ENCODE measurements around the gene FIZ1.
"Not testable (repeated sequence)": the region's sequence is repeated elsewhere in the genome, so short reads cannot be mapped to it uniquely, and the experiment has no call there.

Gene FIZ1

DNA sequence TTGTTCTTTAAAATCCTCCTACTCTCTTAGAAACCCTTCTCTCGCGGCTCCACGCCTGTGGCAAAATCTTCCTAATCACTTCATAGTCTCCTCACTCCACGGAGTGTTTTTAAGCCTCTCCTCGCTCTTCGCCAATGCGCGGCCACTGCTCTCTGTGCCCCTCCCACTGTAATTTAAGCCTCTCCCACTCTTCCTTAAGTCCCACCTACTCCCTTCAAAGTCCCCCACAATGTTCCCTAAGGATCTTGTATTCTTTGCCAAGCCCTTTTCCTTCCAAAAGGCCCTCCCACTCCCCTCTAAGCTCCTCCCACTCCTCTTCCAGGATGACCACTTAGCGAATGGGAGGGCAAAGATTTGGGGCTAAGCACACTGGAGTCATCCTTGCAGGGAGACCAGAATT is 1.3 kb downstream of the FIZ1 start:
- DNase-seq (ENCODE audit: low read depth in 2 of 3, low spot score in 2 of 3), result no peak

DNA sequence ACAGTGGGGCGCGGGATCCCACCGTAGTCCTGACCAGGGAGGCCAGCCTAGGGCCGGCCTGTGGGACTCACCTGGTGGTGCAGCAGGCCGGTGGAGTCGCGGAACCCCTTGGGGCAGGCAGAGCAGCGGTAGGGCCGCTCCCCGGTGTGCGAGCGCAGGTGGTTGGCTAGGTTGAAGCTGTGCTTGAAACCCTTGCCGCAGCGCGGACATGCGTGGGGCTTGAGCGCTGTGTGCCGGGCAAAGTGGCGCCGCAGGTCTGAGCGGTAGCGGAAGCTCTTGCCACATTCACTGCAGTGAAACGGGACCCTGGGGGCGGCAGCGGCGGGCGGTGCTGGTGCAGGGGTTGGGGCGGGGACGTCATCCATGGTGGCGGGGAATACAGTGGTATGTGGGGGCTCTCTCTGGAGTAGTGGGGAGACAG is 1.8 kb downstream of the FIZ1 start:
- no peak for DNase-seq (ENCODE audit: low read depth in 2 of 3, low spot score in 2 of 3)

GRCh38 chr19:55596304-55596703 is 3.0 kb downstream of the FIZ1 start:
- no peak for DNase-seq (ENCODE audit: low read depth in 2 of 3, low spot score in 2 of 3)

- DNase-seq (ENCODE audit: low read depth in 2 of 3, low spot score in 2 of 3), result no peak
Measured at GRCh38 chr19:55594996-55595545, 4.2 kb downstream of the FIZ1 start.

GRCh38 chr19:55593096-55593772 is 6.1 kb downstream of the FIZ1 start:
- DNase-seq (ENCODE audit: low read depth in 2 of 3, low spot score in 2 of 3), result no peak

DNA sequence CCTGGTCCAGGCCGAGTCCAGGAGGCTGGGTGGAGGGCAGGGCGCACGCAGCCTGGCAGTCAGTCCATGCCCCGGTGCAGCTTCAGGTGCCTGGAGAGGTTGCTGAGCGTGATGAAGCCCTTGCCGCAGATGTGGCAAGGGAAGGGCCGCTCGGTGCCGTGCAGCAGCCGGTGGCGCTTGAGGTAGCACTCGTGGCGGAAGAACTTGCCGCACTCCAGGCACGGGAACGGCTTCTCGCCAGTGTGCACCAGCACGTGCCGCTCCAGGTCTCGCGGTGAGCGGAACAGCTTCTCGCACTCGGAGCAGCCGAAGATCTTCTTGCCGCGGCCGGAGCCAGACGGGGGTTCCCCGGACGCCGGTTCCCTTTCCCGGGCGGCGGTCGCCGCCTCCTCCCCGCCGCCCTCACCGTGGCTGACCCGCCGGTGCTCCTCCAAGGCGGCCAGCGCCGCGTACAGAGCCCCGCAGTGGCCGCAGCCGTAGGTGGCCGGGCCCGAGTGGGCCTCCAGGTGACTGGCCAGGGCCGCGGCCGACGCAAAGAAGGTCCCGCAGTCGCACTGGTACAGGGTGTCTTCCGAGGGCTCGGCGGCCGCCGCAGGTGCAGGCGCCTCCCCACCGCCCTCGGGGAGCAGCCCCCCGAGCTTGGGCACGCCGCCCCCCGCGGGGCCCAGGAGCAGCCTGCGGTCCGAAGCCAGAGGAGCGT is 6.8 kb downstream of the FIZ1 start:
- no peak for DNase-seq (ENCODE audit: low read depth in 2 of 3, low spot score in 2 of 3)

- DNase-seq (ENCODE audit: low read depth in 2 of 3, low spot score in 2 of 3), result no peak
Measured at GRCh38 chr19:55591555-55591954, 7.8 kb downstream of the FIZ1 start.

DNA sequence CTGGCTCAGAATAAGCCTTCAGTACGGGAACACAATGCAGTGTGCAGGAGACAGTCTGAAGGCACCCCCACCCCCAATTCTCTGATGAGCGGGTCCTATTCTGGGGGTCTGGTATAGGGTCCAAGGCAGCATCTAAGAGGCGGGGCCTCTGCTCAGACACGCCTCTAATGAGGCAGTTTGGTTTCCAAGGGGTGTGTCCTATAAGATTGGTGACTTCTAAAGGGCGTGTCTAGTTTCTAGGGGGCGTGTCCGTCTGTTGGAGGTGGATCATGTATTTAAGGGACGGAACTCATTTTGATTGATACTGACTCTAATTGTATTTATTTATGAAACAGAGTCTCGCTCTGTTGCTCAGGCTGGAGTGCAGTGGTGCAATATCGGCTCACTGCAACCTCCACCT is 8.7 kb downstream of the FIZ1 start:
- DNase-seq (ENCODE audit: low read depth in 2 of 3, low spot score in 2 of 3), result no peak

- no peak for DNase-seq (ENCODE audit: low read depth in 2 of 3, low spot score in 2 of 3)
Measured at GRCh38 chr19:55590109-55590508, 9.2 kb downstream of the FIZ1 start.

DNA sequence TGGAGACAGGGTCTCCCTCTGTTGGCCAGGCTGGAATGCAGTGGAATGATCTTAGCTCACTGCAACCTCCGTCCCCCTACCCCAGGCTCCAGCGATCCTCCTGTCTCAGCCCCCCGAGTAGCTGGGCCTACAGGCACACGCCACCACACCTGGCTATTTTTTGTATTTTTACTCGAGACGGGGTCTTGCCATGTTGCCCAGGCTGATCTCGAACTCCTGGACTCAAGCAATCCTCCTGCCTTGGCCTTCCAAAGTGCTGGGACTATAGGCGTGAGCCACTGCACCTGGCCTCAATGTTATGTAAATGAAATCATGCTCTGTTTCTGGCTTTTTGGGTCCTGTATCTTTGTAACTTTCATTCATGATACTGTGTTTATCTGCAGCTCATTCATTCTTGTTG is 10.6 kb downstream of the FIZ1 start:
- DNase-seq (ENCODE audit: low read depth in 2 of 3, low spot score in 2 of 3), result no peak

DNA sequence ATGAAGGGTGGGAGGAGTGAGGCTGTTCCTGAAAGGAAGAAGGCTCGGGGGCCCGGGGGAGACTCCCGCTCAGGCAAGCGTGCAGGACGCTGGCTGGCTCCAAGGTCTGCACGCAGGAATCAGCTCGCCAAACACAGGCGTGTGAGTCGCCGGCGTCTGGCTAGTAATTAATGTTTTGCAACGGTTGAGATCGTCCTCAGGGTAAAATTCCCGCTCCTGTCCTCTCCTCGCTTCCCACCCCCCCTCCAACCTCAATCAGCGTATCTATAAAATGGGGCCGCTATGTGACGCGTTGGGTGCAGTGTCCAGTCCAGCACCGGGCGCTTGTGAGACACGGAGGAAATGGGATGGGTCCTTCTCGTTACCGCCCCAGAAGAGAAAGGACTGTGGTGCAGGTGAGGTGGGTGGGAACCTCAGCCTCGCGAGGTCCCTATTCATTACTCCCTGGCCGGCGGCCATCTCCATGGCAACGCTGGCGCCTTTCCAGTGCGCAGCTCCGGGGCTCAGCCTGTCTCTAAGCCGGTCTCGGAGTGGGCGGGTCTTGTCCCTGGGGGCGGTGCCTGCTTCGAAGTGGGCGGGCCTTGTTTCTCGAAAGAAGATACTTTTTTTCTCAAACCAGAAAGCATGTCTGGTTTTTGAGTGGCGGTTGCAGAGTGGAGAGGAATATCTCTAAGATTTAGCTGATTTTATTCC is 12.2 kb downstream of the FIZ1 start:
- DNase-seq (ENCODE audit: low read depth in 2 of 3, low spot score in 2 of 3), result peak; percentile 75 to 84 (median 79)

DNA sequence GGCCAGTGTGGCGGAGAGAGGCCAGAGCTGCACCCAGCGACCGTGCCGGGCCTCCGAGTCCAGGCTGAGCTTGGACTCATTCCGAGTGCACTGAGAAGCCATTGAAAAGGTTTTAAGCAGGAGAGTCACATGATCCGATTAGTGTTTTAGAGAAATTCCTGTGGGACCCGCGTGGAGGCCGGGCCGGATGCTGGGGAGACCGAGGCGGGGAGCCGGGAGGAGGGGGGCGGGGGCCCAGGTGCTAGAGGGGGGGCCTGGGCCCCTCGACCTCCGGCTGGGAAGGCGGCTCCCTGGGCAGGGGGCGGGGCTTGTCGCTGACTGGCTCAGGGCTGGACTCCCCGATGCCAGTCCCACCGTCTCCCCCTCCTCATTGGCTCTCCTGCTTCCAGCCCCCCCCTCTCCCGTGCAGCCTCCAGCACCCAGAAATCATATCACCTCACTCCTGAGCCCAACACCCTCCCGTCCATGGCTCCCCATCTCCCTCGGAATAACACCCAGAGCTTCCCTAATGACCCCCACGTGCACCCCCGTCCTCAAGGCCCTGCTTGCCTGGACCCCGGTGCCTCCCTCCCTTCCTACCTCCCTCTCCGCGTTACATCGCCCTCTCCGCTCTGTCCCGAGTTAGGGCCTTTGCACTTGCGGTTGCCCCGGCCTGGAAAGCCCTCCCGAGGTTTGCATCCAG is 13.5 kb downstream of the FIZ1 start:
- DNase-seq (ENCODE audit: low read depth in 2 of 3, low spot score in 2 of 3), result no peak

DNA sequence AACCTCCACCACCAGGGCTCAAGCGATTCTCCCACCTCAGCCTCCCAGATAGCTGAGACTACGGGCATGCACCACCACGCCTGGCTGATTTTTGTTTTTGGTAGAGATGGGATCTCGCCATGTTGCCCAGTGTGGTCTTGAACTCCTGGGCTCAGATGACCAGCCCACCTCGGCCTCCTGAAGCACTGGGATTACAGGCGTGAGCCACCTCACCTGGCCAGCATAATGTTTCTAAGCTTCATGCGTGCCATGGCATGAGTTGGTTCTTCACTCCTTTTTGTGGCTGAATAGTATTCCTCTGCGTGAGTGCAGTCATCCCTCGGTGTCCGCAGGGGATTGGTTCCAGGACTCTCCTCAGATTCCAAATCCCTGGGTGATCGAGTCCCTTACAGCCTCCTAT is 14.4 kb downstream of the FIZ1 start:
- DNase-seq (ENCODE audit: low read depth in 2 of 3, low spot score in 2 of 3), result no peak

DNA sequence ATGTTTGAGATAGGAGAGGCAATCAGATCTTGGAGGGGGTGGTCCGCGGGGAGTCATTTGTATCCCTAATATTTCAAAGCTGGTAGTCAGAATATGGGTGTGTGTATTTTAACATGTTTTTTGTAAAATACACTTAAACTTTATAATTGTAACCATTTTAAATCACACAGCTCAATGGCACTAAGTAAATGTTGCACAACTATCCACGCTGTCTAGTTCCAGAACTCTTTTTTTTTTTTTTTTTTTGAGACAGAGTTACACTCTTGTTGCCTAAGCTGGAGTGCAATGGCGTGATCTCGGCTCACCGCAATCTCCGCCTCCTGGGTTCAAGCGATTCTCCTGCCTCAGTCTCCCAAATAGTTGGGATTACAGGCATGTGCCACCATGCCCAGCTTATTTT is 15.4 kb downstream of the FIZ1 start:
- DNase-seq (ENCODE audit: low read depth in 2 of 3, low spot score in 2 of 3), result not testable (repeated sequence)

DNA sequence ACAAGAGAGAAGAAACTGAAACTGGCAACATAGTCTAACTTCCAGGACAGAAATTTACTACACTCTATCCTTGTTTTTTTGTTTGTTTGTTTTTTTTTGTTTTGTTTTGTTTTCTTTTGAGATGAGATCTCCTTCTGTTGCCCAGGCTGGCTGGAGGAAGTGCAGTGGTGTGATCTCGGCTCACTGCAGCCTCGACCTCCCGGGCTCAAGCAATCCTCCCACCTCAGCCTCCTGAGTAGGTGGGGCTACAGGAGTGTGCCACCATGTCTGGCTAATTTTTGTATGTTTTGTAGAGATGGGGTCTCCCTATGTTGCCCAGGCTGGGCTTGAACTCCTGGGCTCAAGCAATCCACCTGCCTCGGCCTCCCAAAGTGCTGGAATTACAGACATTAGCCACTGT is 17.0 kb downstream of the FIZ1 start:
- DNase-seq (ENCODE audit: low read depth in 2 of 3, low spot score in 2 of 3), result not testable (repeated sequence)

DNA sequence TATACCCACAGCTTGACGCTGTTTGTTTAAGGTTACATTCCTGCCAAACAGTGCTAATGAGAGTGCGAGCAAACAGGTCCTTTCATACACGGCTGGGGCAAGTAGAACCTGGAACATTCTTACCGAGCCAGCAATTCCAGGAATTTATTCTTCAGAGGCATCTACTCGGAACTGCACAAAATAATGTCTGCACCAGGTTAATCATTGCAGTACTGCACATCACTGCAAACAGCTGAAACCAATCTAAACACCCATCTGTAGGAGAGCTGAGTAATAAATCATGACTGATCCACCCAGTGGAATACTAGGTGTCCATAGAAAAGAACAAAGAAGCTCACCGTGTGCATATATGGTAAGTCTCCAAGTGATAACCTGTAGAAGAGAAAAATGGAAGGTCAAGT is 17.5 kb downstream of the FIZ1 start:
- no peak for DNase-seq (ENCODE audit: low read depth in 2 of 3, low spot score in 2 of 3)

GRCh38 chr19:55581145-55581822 is 18.0 kb downstream of the FIZ1 start:
- no peak for DNase-seq (ENCODE audit: low read depth in 2 of 3, low spot score in 2 of 3)

GRCh38 chr19:55580628-55581144 is 18.6 kb downstream of the FIZ1 start, which contains the start of gene ZNF579:
ZNF579 (minus strand) TSS chr19:55580848; CDS start chr19:55579639, 1,209 bp downstream.
- peak; percentile 45 to 67 (median 62) for DNase-seq (ENCODE audit: low read depth in 2 of 3, low spot score in 2 of 3)

GRCh38 chr19:55579766-55580621 is 19.3 kb downstream of the FIZ1 start:
- no peak for DNase-seq (ENCODE audit: low read depth in 2 of 3, low spot score in 2 of 3)
